ENCODE data around the gene NCAPD2. TPM values are rescaled to one million over a fixed set of nuclear protein-coding genes. Genes with fewer than 3 reads are reported as not detected.

NCAPD2 gene
- polyA plus RNA-seq, 1 donor (not counting 4 experiments of a cell fraction or from before 2014, with no cell fraction given): 33.7 TPM

DNA sequence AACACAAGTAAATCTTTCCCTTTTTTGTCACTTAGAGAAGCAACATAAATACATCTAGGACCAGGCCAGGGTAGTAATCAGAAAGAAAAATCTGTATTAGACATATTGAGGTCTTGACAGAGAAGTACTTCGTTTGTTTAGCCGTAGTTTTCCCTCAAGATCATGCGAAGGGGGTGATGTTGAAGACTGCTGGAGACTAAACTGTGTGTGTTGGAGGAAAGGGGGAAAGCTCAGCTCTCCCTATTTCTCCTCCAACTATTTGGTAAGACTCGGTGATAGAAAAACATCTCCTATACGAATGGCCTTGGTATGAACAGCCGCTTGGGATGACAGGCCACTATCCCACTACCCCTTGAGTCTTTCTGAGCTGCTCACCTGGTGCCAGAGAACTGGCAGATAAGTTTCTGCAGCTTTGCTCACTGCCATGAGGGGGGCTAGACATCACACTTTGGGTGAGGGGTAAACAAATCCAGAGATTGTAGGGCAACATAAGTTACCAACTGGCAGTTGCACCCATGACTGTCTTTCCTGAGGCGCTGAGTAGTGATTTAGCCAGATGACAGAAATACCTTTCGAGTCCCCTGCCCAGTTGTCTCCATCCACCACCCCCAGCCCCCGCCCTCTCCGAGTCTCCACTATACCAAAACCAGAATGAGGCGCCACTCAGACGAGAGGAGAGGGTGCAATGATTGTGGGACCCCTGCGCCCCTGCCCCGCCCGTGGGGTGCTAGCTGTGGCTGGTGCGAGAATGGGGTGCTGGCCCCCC lies 24.1 kb upstream of the NCAPD2 start:
- Histone ChIP-seq H3K79me2 (ENCODE audit: control insufficient read depth, insufficient read depth, low read length) (peaks cover 3% of the 10 kb centered on the region), H3K4me3 (ENCODE audit: control insufficient read depth in 2 of 3, extremely low read depth in 1 of 3, insufficient read depth in 2 of 3, low read depth in 1 of 3, low read length in 3 of 3) (peak overlapping the region; percentile 64 to 83 (median 82)), H3K27ac (ENCODE audit: control insufficient read depth, insufficient read depth, low read length) (peak overlapping the region; percentile 87), H3K4me1 (ENCODE audit: control insufficient read depth, extremely low read depth, insufficient read depth, low read length) (peaks cover 22% of the 10 kb centered on the region), H3K36me3 (ENCODE audit: control insufficient read depth in 2 of 2, extremely low read depth in 1 of 2, insufficient read depth in 2 of 2, low read length in 2 of 2) (peaks cover 1 to 2% of the 10 kb centered on the region in 2 experiments), H3K9ac (ENCODE audit: control insufficient read depth, extremely low read depth, insufficient read depth, low read length) (peak overlapping the region; percentile 84), H3K4me2 (ENCODE audit: control insufficient read depth, extremely low read depth, insufficient read depth, low read depth, low read length) (peak overlapping the region; percentile 91), H3K9me1 (ENCODE audit: control insufficient read depth, extremely low read depth, insufficient read depth, low read length) (no peaks in the 10 kb centered on the region), H4K20me1 (ENCODE audit: control insufficient read depth, extremely low read depth, insufficient read depth, low read length) (no peaks in the 10 kb centered on the region), H2AFZ (ENCODE audit: control insufficient read depth, low read length) (peak overlapping the region; percentile 99), H3K9me3 (ENCODE audit: control insufficient read depth, low read depth, low read length) (no peaks in the 10 kb centered on the region), H3K27me3 (ENCODE audit: control insufficient read depth, extremely low read depth, insufficient read depth, low read length) (no peaks in the 10 kb centered on the region)
- dilution Hi-C loops (cut with MboI; ENCODE audit: extremely low pct_ligation_motif_present, low sequenced_read_pairs): no loop called here
- no peak for FAIRE-seq
- TF ChIP-seq CTCF (optimal IDR thresholded peaks at IDR 0.05 in 1 of 3, IDR thresholded peaks at IDR 0.05 in 1 of 3, conservative IDR thresholded peaks at IDR 0.05 in 1 of 3; ENCODE audit: extremely low read depth in 1 of 3, insufficient read depth in 2 of 3, low read length in 3 of 3): no peak
- TF ChIP-seq EZH2 (IDR thresholded peaks at IDR 0.05; ENCODE audit: low read length): no peak
- no peak for DNase-seq (ENCODE audit: low read depth, low spot score)

DNA sequence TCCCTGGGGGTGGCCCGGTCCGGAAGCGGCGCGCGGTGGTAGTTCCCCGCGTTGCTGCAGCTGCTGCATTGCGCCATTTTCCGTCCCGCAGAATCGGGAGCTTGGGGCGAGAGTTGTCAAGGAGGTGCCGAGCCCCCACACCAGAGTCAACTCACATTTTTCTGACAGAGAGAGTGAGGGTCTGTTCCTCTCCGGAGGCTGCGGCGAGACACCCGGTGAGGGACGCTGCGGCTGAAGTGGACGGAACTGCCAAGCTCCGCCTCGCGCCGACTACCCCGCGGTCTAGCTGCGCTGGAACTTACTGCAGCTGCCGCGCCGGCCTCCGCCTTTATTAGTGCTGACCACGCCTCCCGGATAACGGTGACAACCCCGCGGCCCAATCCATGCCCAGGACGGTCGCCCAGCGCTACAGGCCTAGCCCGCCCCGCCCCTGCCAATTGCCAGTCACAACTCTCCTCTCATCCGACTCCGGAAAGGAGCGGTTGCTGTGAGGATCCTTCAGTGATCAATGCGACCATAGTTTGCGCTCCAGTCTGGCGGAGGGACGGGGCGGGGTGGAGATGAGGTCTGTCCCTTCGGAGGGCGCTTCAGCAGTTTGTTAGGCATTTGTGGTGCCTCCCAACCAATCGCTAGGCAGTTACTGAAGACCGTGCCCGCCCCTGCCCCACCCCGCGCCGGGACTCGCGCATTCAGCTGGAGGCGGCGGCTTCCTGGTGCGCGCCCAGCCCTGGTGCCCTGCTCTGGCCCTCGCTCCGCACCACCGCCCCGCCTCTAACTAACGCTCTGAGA lies 23.3 kb upstream of the NCAPD2 start, which contains the start of gene VAMP1:
TSS of gene VAMP1 (minus strand) at position 303 of the 789 bp plus-strand sequence. CDS start at position 157, 146 bp downstream.
- peaks cover 0 to 1% of the 10 kb centered on the region in 2 experiments for H3K36me3 ChIP-seq (ENCODE audit: control insufficient read depth in 2 of 2, extremely low read depth in 1 of 2, insufficient read depth in 2 of 2, low read length in 2 of 2)
- H3K4me3 ChIP-seq (ENCODE audit: control insufficient read depth in 2 of 3, extremely low read depth in 1 of 3, insufficient read depth in 2 of 3, low read depth in 1 of 3, low read length in 3 of 3): peak within 1 kb of the TSS; percentile 64 to 83 (median 82)
- no peaks in the 10 kb centered on the region for H4K20me1 ChIP-seq (ENCODE audit: control insufficient read depth, extremely low read depth, insufficient read depth, low read length)
- DNase-seq (ENCODE audit: low read depth, low spot score): no peak
- peaks cover 22% of the 10 kb centered on the region for H3K4me1 ChIP-seq (ENCODE audit: control insufficient read depth, extremely low read depth, insufficient read depth, low read length)
- peak within 1 kb of the TSS; percentile 84 for H3K9ac ChIP-seq (ENCODE audit: control insufficient read depth, extremely low read depth, insufficient read depth, low read length)
- H3K79me2 ChIP-seq (ENCODE audit: control insufficient read depth, insufficient read depth, low read length): peaks cover 3% of the 10 kb centered on the region
- H3K9me3 ChIP-seq (ENCODE audit: control insufficient read depth, low read depth, low read length): no peaks in the 10 kb centered on the region
- FAIRE-seq: no peak
- no peaks in the 10 kb centered on the region for H3K9me1 ChIP-seq (ENCODE audit: control insufficient read depth, extremely low read depth, insufficient read depth, low read length)
- H2AFZ ChIP-seq (ENCODE audit: control insufficient read depth, low read length): peak within 1 kb of the TSS; percentile 99
- H3K27ac ChIP-seq (ENCODE audit: control insufficient read depth, insufficient read depth, low read length): peak within 1 kb of the TSS; percentile 87
- no peaks in the 10 kb centered on the region for H3K27me3 ChIP-seq (ENCODE audit: control insufficient read depth, extremely low read depth, insufficient read depth, low read length)
- H3K4me2 ChIP-seq (ENCODE audit: control insufficient read depth, extremely low read depth, insufficient read depth, low read depth, low read length): peak within 1 kb of the TSS; percentile 91
- dilution Hi-C loops (cut with MboI; ENCODE audit: extremely low pct_ligation_motif_present, low sequenced_read_pairs): no loop called here
- no peak for TF ChIP-seq EZH2 (IDR thresholded peaks at IDR 0.05; ENCODE audit: low read length)
- no peak for TF ChIP-seq CTCF (optimal IDR thresholded peaks at IDR 0.05 in 1 of 3, IDR thresholded peaks at IDR 0.05 in 1 of 3, conservative IDR thresholded peaks at IDR 0.05 in 1 of 3; ENCODE audit: extremely low read depth in 1 of 3, insufficient read depth in 2 of 3, low read length in 3 of 3)
